Keratinocyte (primary cell): ENCODE measurements around the gene NDUFAF2. TPM values are rescaled to one million over a fixed set of nuclear protein-coding genes. Genes with fewer than 3 reads are reported as not detected.

Experiments used
- DNase-seq: peaks from one replicate; pipeline ENCODE4 v3.0.0-alpha.2; 2011; ENCODE audit warnings: low read depth, missing footprints, low spot score
- FAIRE-seq: peaks from 2 replicates; lab custom pipeline; 2011; peaks lifted over from hg19 to GRCh38; lab: Jason Lieb, UNC
- H2AFZ ChIP-seq: 2 replicates; pipeline ENCODE4 v1.6.0; 2012; ENCODE audit warnings: low read length, control low read depth, inconsistent platforms; ENCODE audit not compliant: control insufficient read depth
- H3K27ac ChIP-seq: 2 replicates; pipeline ENCODE4 v1.5.1; 2011; ENCODE audit warnings: low read length; ENCODE audit not compliant: control insufficient read depth, insufficient read depth
- H3K27me3 ChIP-seq: 3 replicates; pipeline ENCODE4 v1.6.0; 2011; ENCODE audit warnings: low read length; ENCODE audit not compliant: control insufficient read depth, insufficient read depth; ENCODE audit errors: extremely low read depth
- H3K36me3 ChIP-seq, 2 experiments: 2 replicates in 1 of 2; 3 replicates in 1 of 2; pipeline ENCODE4 v1.5.1; 2011; ENCODE audit warnings: low read length in 2 of 2, mild to moderate bottlenecking in 1 of 2; ENCODE audit not compliant: control insufficient read depth in 2 of 2, insufficient read depth in 2 of 2; ENCODE audit errors: extremely low read depth in 1 of 2
- H3K4me1 ChIP-seq: 3 replicates; pipeline ENCODE4 v1.5.1; 2011; ENCODE audit warnings: low read length; ENCODE audit not compliant: control insufficient read depth, insufficient read depth; ENCODE audit errors: extremely low read depth
- H3K4me2 ChIP-seq: 3 replicates; pipeline ENCODE4 v1.6.0; 2011; ENCODE audit warnings: low read depth, low read length; ENCODE audit not compliant: control insufficient read depth, insufficient read depth; ENCODE audit errors: extremely low read depth
- H3K4me3 ChIP-seq, 3 experiments: fragments of 200-600 bp in 1 of 3; sonication (generic) in 1 of 3; 2 replicates in 2 of 3; 3 replicates in 1 of 3; pipeline ENCODE4 v1.5.1; 2011 to 2016; ENCODE audit warnings: low read length in 3 of 3, mild to moderate bottlenecking in 3 of 3, control low read depth in 2 of 3, inconsistent platforms in 1 of 3, low read depth in 1 of 3, mixed read lengths in 1 of 3, mixed run types in 1 of 3, moderate library complexity in 1 of 3; ENCODE audit not compliant: control insufficient read depth in 2 of 3, insufficient read depth in 2 of 3; ENCODE audit errors: extremely low read depth in 1 of 3
- H3K79me2 ChIP-seq: 2 replicates; pipeline ENCODE4 v1.6.0; 2012; ENCODE audit warnings: low read length; ENCODE audit not compliant: control insufficient read depth, insufficient read depth
- H3K9ac ChIP-seq: 3 replicates; pipeline ENCODE4 v1.6.0; 2011; ENCODE audit warnings: low read length; ENCODE audit not compliant: control insufficient read depth, insufficient read depth; ENCODE audit errors: extremely low read depth
- H3K9me1 ChIP-seq: 3 replicates; pipeline ENCODE4 v1.6.0; 2011; ENCODE audit warnings: low read length; ENCODE audit not compliant: control insufficient read depth, insufficient read depth; ENCODE audit errors: extremely low read depth
- H3K9me3 ChIP-seq: 2 replicates; pipeline ENCODE4 v1.5.1; 2012; ENCODE audit warnings: low read depth, low read length; ENCODE audit not compliant: control insufficient read depth
- H4K20me1 ChIP-seq: 3 replicates; pipeline ENCODE4 v1.6.0; 2011; ENCODE audit warnings: low read length; ENCODE audit not compliant: control insufficient read depth, insufficient read depth; ENCODE audit errors: extremely low read depth
- EZH2 ChIP-seq: IDR thresholded peaks from one replicate; pipeline ENCODE4 v1.6.1; 2012; ENCODE audit warnings: inconsistent platforms, mild to moderate bottlenecking, low read length, moderate library complexity
- dilution Hi-C: fragments of 300-500 bp; cut with MboI; formaldehyde crosslinking; loops from one replicate; pipeline ENCODE4 v1.7.0; 2020; ENCODE audit warnings: low sequenced_read_pairs; ENCODE audit not compliant: extremely low pct_ligation_motif_present
- polyA plus RNA-seq, 5 experiments: library from polyadenylated mRNA; depleted of rRNA in 3 of 5; stranded (reverse) in 3 of 5; stranded (forward) in 1 of 5; unstranded in 1 of 5; fragments of >200 nt; gene quantifications; 1 replicate in 1 of 5; 2 replicates in 3 of 5; 3 replicates in 1 of 5; pipeline versions ENCODE4 v1.2.1 to v1.2.3, GENCODE V29; 2011 to 2012; ENCODE audit warnings: missing spikeins in 2 of 5, low read depth in 1 of 5, low replicate concordance in 1 of 5
- TF ChIP-seq, protein P1 (sequence below), 3 experiments: IDR thresholded peaks in 1 of 3; conservative IDR thresholded peaks in 1 of 3; optimal IDR thresholded peaks in 1 of 3; 2 replicates in 2 of 3; 3 replicates in 1 of 3; pipeline versions ENCODE3 to v1.5.1; 2011; ENCODE audit warnings: low read length in 3 of 3, mild to moderate bottlenecking in 3 of 3, moderate library complexity in 2 of 3, control low read depth in 1 of 3, inconsistent platforms in 1 of 3; ENCODE audit not compliant: insufficient read depth in 2 of 3; ENCODE audit errors: extremely low read depth in 1 of 3

Gene NDUFAF2
- polyA plus RNA-seq, 1 donor (not counting 4 experiments of a cell fraction or from before 2014, with no cell fraction given) = 62.3 TPM

DNA sequence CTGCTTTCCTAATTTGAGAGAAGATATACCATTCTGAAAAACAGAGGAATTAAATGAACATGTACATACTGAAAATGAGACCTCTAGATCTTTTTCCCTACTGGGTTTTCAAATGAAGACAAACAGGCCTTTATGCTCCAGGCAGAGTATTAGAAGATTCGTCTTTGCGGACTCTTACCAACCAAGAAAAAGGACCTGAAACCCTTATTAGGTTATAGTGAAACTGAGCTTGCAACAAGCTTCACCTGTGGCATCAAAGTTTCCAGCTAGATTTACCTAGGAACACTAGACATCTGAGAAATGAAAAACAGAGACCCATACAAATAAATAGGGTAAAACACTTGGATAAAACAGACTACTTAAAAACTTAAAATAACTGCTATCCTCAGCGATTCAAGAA lies 171.0 kb downstream of the NDUFAF2 start:
- dilution Hi-C loops = no loop called here
- H3K9me1 ChIP-seq = no peaks in the 10 kb centered on the region

DNA sequence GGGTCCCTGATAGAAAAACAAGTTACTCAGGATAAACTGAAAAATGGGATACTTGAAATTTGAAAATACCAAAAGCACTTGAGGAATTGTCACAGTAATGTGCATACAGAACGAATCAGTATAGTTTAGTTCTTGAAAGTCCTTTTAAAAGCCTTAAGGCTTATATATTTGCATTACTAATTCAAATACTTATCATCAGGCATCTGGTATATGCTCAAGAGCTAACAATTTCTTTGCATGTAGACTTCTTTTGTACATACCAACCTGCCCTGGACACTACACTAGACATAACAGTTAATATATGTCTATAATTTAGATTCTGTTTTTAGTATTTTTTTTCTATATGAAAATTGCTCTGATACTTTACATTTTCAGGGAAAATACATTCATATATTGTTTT lies 174.1 kb downstream of the NDUFAF2 start:
- DNase-seq (no peak), FAIRE-seq (no peak)
- TF ChIP-seq, protein P1, sequence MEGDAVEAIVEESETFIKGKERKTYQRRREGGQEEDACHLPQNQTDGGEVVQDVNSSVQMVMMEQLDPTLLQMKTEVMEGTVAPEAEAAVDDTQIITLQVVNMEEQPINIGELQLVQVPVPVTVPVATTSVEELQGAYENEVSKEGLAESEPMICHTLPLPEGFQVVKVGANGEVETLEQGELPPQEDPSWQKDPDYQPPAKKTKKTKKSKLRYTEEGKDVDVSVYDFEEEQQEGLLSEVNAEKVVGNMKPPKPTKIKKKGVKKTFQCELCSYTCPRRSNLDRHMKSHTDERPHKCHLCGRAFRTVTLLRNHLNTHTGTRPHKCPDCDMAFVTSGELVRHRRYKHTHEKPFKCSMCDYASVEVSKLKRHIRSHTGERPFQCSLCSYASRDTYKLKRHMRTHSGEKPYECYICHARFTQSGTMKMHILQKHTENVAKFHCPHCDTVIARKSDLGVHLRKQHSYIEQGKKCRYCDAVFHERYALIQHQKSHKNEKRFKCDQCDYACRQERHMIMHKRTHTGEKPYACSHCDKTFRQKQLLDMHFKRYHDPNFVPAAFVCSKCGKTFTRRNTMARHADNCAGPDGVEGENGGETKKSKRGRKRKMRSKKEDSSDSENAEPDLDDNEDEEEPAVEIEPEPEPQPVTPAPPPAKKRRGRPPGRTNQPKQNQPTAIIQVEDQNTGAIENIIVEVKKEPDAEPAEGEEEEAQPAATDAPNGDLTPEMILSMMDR (optimal IDR thresholded peaks at IDR 0.05 in 1 of 3, IDR thresholded peaks at IDR 0.05 in 1 of 3, conservative IDR thresholded peaks at IDR 0.05 in 1 of 3; ENCODE audit: extremely low read depth in 1 of 3, insufficient read depth in 2 of 3, low read length in 3 of 3) = no peak
- no peak for TF ChIP-seq EZH2
- no peak overlapping the region for H3K9ac ChIP-seq
- no peak overlapping the region for H3K4me3 ChIP-seq
- no peaks in the 10 kb centered on the region for H3K36me3 ChIP-seq
- no peak overlapping the region for H3K4me2 ChIP-seq
- H3K27me3 ChIP-seq = no peaks in the 10 kb centered on the region
- H2AFZ ChIP-seq = no peak overlapping the region
- no peaks in the 10 kb centered on the region for H3K79me2 ChIP-seq
- no peaks in the 10 kb centered on the region for H3K9me3 ChIP-seq
- H3K27ac ChIP-seq = no peak overlapping the region
- H3K4me1 ChIP-seq = no peaks in the 10 kb centered on the region
- no peaks in the 10 kb centered on the region for H3K9me1 ChIP-seq
- dilution Hi-C loops = no loop called here
- H4K20me1 ChIP-seq = no peaks in the 10 kb centered on the region

More for the DNA sequence above, 171.0 kb downstream of the NDUFAF2 start:
- H3K36me3 ChIP-seq = no peaks in the 10 kb centered on the region
- DNase-seq (no peak), FAIRE-seq (no peak)
- no peak overlapping the region for H3K9ac ChIP-seq
- no peak for TF ChIP-seq EZH2
- TF ChIP-seq, protein P1 (optimal IDR thresholded peaks at IDR 0.05 in 1 of 3, IDR thresholded peaks at IDR 0.05 in 1 of 3, conservative IDR thresholded peaks at IDR 0.05 in 1 of 3; ENCODE audit: extremely low read depth in 1 of 3, insufficient read depth in 2 of 3, low read length in 3 of 3) = no peak
- no peak overlapping the region for H3K4me3 ChIP-seq
- no peak overlapping the region for H3K27ac ChIP-seq
- no peaks in the 10 kb centered on the region for H3K9me3 ChIP-seq
- H3K4me2 ChIP-seq = no peak overlapping the region
- H3K4me1 ChIP-seq = no peaks in the 10 kb centered on the region
- no peaks in the 10 kb centered on the region for H3K27me3 ChIP-seq
- no peaks in the 10 kb centered on the region for H3K79me2 ChIP-seq
- H2AFZ ChIP-seq = no peak overlapping the region
- H4K20me1 ChIP-seq = no peaks in the 10 kb centered on the region
